A673 (cell line): ENCODE data around the gene RAD51C.

Source experiments
- CTCF ChIP-seq: fragments of 300-800, 200-600 bp; sonication (generic); conservative IDR thresholded peaks from 2 replicates; pipeline ENCODE4 v1.5.1; 2017; ENCODE audit warnings: low read depth, mild to moderate bottlenecking, antibody characterized with exemption, low read length, moderate library complexity, mixed read lengths
- EZH2 ChIP-seq: fragments of 200-600 bp; sonication (generic); IDR thresholded peaks from 2 replicates; pipeline ENCODE4 v1.6.1; 2017; ENCODE audit warnings: borderline replicate concordance, low read depth, mild to moderate bottlenecking, mixed read lengths, antibody characterized with exemption, low read length; ENCODE audit not compliant: poor library complexity, severe bottlenecking

GRCh38 chr17:58759522-58759921 lies 67.1 kb downstream of the RAD51C start:
- no peak for TF ChIP-seq CTCF
- no peak for TF ChIP-seq EZH2
